Adipocyte (in vitro differentiated cells): Measurements from ENCODE around the gene TENT4A.

ENCODE experiments used
- DNase-seq: peaks from one replicate; pipeline ENCODE4 v3.0.0-alpha.2; 2015; ENCODE audit warnings: low read depth
- H3K27me3 ChIP-seq: replicated peaks from 2 replicates; pipeline ENCODE4 v1.7.0; 2013; ENCODE audit warnings: mild to moderate bottlenecking, low read length, moderate library complexity; ENCODE audit not compliant: control insufficient read depth, insufficient read depth
- H3K36me3 ChIP-seq: 2 replicates; pipeline ENCODE4 v1.7.0; 2013; ENCODE audit warnings: low read length, mild to moderate bottlenecking, moderate library complexity; ENCODE audit not compliant: control insufficient read depth, insufficient read depth, severe bottlenecking
- H3K4me1 ChIP-seq: 2 replicates; pipeline ENCODE4 v1.7.0; 2013; ENCODE audit warnings: mild to moderate bottlenecking, low read length, moderate library complexity; ENCODE audit not compliant: control insufficient read depth, insufficient read depth
- H3K4me3 ChIP-seq: 2 replicates; pipeline ENCODE4 v1.7.0; 2013; ENCODE audit warnings: mild to moderate bottlenecking, low read length, moderate library complexity
- H3K9ac ChIP-seq: 2 replicates; pipeline ENCODE4 v1.7.0; 2013; ENCODE audit warnings: mild to moderate bottlenecking, low read length, moderate library complexity
- H3K9me3 ChIP-seq: 2 replicates; pipeline ENCODE4 v1.7.0; 2013; ENCODE audit warnings: mild to moderate bottlenecking, low read length, moderate library complexity; ENCODE audit not compliant: control insufficient read depth

The TENT4A gene

DNA sequence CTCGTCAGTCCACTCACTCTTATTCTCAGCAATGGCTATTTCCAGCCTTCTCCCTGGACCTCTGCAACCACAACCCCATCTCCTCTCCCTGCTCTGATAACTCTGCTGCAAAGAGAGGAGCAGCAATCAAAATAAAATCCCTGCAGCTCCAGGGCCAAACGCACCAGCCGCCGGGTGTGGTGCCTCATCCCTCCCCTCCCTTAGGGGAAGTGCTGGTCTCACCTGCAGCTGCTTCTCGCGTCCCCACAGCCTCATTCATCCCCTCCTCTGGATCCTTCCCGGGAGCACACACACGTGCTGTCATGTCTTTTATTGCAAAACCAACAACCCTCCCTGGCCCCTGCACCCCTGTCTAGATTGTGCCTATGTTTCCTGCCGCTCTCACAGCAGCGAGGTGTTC, 77.8 kb downstream of the TENT4A start:
- Histone ChIP-seq H3K36me3 (no peaks in the 10 kb centered on the region), H3K9ac (no peak overlapping the region), H3K4me3 (no peak overlapping the region), H3K27me3 (peaks cover 19% of the 10 kb centered on the region), H3K4me1 (peaks cover 39% of the 10 kb centered on the region), H3K9me3 (no peaks in the 10 kb centered on the region)
- no peak for DNase-seq

DNA sequence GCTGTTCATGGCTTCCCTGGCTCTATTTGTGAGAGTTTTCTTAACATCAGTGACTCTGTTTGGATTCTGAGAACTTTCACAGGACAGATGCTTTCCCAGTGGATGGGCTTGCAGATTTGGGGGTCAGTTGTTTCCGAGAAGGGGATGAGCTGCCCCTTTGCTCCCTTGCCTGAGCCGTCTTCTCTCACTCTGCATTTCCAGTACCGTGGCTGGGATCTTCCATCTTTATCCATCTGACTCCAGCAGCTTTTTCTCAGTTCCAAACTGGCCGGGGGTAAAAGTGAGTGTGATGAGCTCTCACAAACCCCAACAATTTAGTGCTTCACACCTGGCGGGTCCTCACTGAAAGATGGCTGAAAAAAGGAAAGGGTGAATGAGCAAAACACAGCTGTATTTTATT, 79.1 kb downstream of the TENT4A start:
- H3K9me3 ChIP-seq: no peaks in the 10 kb centered on the region
- DNase-seq: no peak
- peaks cover 19% of the 10 kb centered on the region for H3K27me3 ChIP-seq
- no peak overlapping the region for H3K4me3 ChIP-seq
- H3K4me1 ChIP-seq: peaks cover 28% of the 10 kb centered on the region
- H3K36me3 ChIP-seq: no peaks in the 10 kb centered on the region
- no peak overlapping the region for H3K9ac ChIP-seq

DNA sequence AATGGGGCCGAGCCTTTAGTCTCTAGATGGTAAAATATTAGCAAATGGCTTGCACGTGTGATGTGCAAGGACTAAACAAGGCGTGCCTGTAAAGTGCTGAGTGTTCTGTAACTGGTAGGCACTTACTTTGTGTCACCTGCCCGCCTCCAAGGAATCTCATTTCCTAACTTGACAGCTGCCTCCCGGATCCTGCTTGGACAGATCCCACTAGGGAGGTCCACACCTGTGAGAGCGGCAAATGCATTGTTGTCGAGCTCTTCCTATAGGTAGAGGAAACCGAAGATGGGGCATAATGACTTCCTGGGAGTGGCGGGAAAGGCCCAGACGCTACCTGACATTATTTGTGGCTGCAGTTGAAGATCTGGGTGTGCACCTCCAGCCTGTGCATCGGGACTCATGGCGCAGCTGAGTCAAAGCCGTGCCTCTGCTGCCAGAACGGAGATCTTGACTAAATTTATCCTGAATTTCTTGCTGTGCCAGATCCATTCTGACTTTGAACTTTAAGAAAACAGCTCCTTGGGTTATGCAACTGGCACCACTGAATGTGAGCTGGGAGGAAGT, 79.8 kb downstream of the TENT4A start:
- Histone ChIP-seq H3K36me3 (no peaks in the 10 kb centered on the region), H3K9me3 (no peaks in the 10 kb centered on the region), H3K9ac (no peak overlapping the region), H3K4me3 (no peak overlapping the region), H3K4me1 (peaks cover 24% of the 10 kb centered on the region), H3K27me3 (peaks cover 19% of the 10 kb centered on the region)
- no peak for DNase-seq

DNA sequence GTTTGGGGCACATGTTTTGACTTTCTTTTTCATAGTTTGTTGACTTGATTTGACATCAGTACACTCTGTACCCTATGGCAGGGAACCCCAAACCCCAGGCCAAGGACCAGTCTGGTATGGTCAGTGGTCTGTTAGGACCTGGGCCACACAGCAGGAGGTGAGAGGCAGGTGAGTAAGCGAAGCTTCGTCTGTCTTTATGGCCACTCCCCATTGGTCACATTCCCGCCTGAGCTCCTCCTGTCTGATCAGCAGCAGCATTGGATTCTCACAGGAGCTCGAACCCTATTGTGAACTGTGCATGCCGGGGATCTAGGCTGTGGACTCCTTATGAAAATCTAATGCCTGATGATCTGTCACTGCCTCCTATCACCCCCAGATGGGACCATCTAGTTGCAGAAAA, 88.0 kb downstream of the TENT4A start:
- Histone ChIP-seq H3K9me3 (peaks cover 2% of the 10 kb centered on the region), H3K9ac (no peak overlapping the region), H3K4me3 (no peak overlapping the region), H3K27me3 (no peaks in the 10 kb centered on the region), H3K4me1 (peaks cover 7% of the 10 kb centered on the region), H3K36me3 (no peaks in the 10 kb centered on the region)
- no peak for DNase-seq

DNA sequence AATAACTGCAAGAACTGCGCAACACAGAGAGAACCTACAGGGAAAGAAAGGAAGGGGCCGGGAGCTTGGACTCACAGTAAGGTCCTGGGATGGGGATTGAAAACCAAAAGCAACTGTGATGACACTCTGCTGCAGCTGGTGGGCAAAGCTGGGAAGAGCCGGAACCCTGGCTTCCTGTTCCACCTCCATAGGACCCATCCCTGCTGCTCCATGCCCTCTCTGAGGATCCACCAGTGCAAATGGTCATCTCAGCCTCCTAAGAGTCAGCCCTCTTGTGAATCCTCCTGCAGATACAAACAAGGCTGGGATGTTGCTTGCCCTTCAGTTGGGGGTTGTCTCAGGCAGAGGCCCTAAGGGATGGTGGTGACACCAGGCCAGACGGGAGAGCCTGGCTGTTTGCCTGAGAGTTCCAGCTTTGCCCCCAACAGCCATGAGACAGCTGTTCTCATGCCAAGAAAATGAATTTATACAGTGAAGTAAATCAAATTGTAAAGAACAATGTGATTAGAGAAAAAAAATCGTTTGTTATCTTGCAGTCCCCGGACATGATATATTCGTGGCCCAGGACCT, 90.8 kb downstream of the TENT4A start:
- no peaks in the 10 kb centered on the region for H3K36me3 ChIP-seq
- H3K9me3 ChIP-seq: peaks cover 12% of the 10 kb centered on the region
- H3K27me3 ChIP-seq: no peaks in the 10 kb centered on the region
- no peak for DNase-seq
- H3K4me3 ChIP-seq: no peak overlapping the region
- no peak overlapping the region for H3K9ac ChIP-seq
- peaks cover 7% of the 10 kb centered on the region for H3K4me1 ChIP-seq

DNA sequence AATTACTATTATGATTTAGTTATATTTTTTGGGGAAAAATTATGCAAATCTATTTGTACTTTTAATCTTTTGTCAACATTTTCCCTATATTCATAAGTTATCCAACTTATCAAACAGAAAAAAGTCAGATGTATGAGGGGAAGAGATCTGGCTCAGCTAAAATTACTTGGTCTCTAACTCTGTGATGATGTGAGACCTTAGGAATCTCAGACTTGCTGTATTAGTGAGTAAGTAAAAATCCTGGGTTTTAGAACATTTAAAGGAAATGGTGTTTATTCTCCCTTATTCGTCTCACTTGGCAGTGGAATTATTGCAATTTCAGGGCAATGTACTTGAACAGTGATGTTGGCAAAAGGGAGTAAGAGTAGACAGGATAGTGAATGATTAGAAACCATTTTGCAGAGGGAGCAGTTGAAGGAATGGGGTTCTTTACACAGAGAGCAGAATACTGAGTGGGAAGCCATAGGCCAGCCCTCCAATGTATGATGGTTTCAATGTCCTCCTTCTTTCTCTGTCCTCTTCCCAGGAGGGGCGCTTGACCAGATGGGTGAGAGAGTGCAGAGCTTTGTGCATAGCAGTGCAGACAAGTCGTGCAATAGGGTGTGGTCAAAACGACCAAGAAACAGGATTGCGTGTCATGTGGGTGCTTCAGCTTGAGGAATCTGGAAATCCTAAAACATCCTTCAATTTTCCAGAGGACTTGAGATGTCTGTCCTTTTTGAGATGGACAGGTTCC, 91.7 kb downstream of the TENT4A start:
- no peaks in the 10 kb centered on the region for H3K27me3 ChIP-seq
- H3K4me1 ChIP-seq: peaks cover 7% of the 10 kb centered on the region
- peaks cover 12% of the 10 kb centered on the region for H3K9me3 ChIP-seq
- DNase-seq: peak; percentile 61
- H3K9ac ChIP-seq: no peak overlapping the region
- H3K36me3 ChIP-seq: no peaks in the 10 kb centered on the region
- no peak overlapping the region for H3K4me3 ChIP-seq

DNA sequence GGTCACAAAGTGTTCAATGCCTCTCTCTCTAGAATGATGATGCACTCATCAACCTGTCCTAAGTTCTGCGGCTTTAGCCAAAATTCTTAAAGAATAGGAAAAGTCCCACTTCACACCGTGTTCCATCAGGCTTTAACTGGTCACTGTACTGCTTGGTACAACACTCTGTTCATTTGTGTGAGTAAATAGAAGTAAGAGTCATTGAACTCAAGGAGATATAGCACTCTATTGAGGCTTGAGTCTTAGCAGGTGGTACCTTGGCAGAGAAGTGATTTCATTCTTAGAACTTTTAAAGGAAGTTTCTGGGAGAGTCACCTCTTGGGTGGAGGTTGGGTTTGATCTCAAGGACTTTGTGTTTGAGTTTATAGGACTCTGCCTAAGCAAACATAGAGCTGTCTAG, 92.6 kb downstream of the TENT4A start:
- H3K36me3 ChIP-seq: no peaks in the 10 kb centered on the region
- H3K4me1 ChIP-seq: peaks cover 7% of the 10 kb centered on the region
- H3K9ac ChIP-seq: no peak overlapping the region
- no peak for DNase-seq
- H3K9me3 ChIP-seq: peaks cover 12% of the 10 kb centered on the region
- no peaks in the 10 kb centered on the region for H3K27me3 ChIP-seq
- no peak overlapping the region for H3K4me3 ChIP-seq
